GM18499 (cell line): ENCODE measurements around the gene CUX1.
"Not testable (repeated sequence)": the region's sequence is repeated elsewhere in the genome, so short reads cannot be mapped to it uniquely, and the experiment has no call there.

Experiments used
- ATAC-seq: cut with Tn5 transposase; IDR thresholded peaks from one replicate; pipeline ENCODE4 v1.9.1; 2021; ENCODE audit warnings: moderate number of reproducible peaks; ENCODE audit not compliant: insufficient read depth, unreplicated experiment

Gene CUX1

DNA sequence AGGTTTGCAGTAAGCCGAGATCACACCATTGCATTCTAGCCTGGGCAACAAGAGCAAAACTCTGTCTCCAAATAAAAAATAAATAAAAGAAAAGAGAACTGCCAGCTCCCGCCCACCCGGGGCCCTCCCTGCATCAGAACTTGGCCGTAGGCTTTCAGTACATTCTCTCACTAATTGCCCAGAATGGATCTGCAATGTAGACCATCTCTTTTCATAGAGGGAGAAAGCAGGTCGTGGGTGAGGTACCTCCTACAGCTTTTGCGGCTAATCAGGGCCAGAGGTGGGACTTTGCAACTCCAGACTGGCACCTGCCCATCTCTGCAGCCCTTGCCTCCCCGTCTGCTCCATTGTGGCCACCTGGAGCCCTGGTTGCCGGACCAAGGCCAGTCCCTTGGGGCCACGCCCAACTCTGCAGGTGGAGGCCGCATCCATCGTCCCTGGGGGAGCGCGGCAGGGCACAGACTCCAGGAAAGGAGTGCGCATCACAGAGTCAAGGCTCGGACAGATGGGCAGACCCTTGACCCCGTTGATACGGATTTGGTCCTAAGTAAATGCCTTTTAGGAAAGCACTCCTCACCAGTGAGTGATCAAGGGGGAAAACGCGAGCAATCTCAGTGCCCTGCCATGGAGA lies 290.2 kb downstream of the CUX1 start:
- no peak for ATAC-seq

DNA sequence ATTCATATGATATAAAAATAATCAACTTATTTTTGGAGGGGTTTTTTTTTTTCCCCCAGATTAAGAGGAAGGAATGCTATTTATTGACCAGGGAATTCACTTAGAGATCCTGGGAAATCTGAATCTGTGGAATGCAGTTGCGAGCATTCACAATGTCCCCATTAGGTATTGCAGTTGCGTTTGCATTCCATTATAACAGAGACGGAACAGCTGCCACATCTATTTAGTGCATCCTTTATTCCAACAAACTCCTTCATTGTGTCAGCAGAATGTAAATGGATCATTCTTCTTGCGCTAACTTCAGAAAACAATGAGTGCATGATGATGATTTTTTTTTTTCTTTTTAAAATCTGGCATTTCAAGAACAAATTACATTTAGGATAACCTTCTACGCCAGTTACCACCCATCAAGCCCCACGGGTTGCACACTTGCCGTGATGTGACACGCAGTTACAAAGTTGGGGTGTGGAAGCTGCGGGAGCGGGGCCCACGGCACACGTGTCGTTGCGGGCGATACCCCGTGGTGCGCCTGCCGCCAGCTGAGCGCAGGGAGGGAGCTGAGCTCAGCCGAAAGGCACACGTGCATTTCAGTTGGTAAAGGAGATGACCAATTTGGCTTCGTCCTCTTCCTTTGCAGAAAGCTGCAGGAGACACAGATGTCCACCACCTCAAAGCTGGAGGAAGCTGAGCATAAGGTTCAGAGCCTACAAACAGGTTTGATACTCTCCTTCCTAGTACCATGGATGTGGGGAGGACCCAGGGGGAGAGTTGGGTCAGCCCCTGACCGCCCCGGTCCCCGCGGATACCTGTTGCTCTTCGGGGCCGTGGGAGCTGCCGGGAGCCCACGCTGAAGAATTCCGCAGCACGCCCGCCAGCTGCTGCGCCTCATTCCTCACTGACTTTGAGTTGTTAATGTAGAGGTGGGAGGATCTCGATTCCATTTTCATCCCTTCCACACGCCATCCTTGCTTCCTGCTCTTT lies 293.9 kb downstream of the CUX1 start:
- ATAC-seq = no peak

DNA sequence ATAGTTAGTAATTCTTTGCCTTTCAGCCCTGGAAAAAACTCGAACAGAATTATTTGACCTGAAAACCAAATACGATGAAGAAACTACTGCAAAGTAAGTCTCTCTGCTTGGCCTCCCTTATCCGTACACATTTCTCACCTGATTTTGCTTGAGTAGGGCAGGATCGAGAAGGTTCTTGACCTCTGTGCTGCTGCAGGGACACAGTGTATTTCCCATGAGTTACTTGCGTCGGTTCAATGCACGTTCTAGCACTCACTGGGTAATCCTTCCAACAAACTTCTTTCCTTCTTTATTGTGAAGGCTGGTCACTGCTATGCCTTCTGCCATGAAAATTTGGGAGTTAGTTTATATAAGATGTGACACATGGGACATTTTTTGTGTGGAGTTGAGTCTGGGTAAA lies 297.8 kb downstream of the CUX1 start:
- ATAC-seq = no peak

DNA sequence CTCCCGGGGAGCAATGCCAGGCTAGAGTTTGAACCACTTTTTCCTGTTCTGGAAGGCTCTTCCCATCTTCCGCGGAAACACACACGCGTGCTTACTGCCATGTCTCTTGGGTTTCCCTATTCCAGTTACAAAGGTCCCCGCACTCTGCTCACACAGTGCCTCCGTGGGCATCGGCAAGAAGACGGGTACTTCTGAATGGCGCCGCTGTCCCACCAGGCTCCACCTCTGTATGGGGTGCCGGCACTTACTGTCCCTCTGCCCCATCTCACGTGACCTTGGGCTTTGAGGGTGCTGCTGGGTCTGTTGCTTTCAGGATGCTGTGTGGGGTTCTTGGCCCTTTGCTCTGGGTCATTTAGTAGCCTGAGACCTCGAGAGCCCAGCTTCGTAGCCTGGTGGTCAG lies 298.5 kb downstream of the CUX1 start:
- no peak for ATAC-seq

DNA sequence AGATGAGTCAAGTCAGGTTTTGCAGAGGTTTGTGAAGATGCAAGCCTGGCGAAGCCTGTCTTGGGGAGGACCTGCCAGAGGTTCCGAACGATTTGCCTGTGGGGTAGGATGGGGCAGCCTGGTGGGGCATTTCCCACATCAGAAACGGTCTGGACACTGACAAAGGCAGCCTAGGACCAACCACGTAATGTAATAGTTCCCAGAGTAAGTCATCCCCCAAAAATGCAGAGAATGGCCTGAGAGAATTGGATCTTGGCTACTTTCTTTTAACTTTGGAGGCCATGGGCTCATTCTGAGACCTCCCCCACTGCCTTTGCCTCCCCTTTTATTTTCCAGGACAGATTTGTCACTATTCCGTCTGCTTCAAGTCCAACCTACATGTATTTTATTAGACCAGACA lies 300.3 kb downstream of the CUX1 start:
- no peak for ATAC-seq

DNA sequence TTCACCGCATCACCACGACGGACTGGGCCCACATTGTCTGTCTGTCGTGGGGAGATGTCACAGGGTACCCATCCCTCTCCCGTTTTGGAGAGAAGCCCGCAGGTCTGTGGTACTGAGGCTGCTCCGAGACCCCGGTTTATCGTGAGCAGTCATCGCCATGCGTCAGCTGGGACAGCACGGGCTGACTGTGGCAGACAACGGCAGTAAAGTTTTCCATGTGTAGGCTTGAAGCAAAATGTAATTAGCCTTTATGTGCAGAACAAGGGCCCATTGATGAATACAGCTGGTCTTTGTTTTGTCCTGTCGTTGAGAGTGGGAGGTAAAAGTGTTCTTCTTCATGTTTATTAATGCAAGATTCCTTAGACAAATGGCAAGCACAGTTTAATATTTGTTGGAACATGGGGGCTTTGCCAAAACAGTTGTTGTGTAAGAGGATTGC lies 301.8 kb downstream of the CUX1 start:
- ATAC-seq = no peak

DNA sequence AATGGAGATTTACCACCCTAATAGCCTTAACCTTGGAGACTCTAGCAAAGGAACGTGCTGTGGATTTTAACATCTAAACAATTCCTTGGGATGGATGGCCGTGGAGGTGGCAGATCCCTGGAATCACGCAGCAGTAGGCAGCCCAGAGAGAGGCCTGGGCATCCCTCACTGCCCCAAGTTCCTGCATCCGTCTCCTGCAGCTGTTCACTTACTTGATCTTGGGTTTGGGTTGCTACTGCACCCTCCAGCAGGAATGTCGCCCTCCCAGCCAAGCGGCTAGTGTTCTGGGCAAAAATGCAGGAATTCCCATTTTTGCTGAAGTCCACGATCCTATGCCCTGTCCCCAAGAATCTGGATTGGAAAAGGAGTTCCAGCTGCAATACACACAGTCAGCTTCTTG lies 302.5 kb downstream of the CUX1 start:
- no peak for ATAC-seq

DNA sequence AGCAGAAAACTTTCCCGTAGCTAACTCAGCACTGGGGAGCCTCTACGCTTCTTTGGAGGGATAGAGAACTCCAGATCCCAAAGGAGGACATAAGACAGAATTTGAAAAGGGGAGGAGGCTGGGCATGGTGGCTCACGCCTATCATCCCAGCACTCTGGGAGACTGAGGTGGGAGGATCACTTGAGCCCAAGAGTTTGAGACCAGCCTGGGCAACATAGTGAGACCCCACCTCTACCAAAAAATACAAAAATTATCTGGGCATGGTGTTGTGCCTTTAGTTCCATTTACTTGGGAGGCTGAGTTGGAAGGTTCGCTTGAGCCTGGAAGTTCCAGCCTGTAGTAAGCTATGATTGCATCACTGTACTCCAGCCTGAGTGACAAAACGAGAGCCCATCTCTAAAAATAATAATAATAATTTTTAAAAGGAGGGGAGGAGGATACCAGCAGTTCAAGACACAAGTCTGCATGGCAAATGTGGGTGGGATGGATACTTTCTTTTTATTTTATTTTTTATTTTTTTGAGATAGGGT lies 303.3 kb downstream of the CUX1 start:
- no peak for ATAC-seq

DNA sequence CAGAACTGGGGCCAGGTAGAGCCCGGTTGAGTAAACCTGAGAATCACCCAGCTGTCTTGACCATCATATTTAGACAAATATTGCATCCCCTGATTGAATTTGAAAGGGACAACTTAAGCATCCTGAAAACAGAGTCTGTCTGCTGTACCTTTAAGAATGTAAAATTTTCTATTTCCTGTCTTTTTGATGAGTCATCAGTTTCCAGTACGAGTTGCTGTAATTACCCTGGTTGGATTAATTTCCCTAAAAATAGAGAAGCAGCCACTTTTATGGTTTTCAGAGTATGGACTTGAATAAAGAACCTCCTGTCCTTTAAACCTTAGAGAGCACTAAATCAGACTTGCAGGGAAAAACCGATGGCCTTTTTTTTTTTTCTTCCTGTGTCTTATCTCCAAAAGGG lies 304.6 kb downstream of the CUX1 start:
- no peak for ATAC-seq

DNA sequence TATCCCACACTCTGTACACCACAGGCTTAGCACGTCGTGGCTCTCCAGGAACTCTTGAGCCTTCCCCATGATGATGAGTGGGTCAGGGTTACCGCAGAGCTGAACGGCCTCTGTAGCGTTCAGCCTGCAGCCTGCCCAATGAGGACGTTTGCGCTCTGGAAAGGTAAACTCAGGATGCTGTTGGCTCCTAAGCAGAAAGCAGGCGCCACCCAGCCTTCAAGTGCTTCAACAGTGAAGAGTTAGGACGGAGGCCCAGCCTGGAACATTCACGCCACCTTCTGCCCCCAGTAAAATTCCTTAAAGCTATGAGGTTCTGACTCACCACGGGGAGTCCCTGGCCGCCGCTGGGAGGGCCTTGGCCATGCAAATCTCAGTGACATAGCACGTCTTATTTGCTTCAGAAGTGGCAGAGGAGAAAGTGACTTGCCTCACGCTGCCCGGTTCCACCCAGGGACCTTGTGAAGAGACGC lies 307.7 kb downstream of the CUX1 start:
- ATAC-seq = no peak

DNA sequence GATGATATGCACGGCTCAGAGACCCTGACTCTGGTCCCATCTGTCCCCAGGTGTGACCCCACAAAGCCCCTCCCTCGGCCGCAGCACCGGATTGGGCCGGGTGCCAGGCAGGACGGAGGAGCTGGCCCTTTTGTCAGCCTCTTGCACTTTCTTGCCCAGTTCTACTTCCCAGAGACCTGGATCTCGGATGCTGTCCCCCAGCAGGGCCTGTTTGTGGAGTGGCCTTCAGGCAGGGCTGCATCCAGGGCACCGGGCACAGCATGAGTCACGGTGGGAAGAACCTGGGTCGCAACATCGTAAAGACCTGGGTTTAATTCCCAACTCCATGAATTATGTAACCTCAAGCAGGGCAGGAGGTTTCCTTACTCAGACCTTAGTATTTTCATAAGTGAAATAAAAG lies 310.9 kb downstream of the CUX1 start:
- ATAC-seq = no peak

DNA sequence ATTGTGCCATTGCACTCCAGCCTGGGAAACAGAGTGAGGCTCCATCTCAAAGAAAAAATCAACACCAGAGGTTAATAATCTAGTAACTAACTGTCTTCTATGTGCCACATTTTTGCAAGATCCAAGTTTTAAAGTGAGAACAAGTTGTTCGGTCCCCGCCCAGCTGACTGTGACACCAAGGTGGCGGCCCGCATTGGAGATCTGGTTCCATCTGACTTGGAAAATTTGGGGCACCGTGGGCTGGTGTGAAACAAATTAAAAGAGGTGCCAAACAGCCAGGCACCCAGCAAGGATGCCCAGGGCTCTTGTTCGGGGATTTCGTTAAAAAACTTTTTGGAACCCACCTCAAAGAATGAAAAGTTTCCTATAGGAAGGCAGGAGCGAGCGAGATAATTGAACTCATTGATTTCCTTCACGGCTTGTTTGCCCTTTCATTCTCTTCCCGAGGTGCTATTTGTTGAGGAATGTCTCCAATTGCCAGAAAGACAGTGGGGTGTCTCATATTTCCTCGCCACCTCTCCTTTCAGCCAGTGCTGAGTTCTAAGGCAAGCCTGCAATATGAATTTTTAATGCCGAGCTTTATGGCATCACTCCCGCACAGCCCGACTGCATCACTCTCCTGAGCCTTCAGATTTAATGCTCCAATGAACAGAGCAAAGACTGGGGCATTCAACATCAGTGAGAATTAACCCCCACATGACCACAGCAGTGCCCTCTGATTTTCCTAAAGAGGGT lies 312.4 kb downstream of the CUX1 start:
- no peak for ATAC-seq

DNA sequence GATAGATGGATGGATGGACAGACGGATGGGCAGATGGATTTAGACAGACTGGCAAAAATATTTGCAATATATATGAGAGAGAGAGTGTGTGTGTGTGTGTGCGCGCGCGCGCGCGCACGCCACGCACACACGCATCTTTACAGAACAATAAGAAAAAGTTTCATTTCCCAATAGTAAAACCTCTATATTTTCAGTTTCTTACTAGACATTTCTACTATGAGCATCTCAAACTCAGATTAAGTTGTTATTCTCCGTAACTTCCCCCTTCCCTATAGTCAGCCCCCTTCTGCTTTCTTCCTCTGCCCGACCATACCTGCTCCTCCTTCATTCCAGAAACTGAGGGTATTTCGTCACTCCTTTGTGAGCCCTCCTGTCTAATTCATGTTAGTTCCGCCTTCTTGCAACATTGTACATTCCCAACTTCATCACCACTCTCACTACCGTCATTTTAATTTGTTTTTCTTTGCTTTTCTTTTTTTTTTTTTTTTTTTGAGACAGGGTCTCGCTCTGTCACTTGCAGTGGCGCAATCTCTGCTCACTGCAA lies 314.9 kb downstream of the CUX1 start:
- no peak for ATAC-seq

DNA sequence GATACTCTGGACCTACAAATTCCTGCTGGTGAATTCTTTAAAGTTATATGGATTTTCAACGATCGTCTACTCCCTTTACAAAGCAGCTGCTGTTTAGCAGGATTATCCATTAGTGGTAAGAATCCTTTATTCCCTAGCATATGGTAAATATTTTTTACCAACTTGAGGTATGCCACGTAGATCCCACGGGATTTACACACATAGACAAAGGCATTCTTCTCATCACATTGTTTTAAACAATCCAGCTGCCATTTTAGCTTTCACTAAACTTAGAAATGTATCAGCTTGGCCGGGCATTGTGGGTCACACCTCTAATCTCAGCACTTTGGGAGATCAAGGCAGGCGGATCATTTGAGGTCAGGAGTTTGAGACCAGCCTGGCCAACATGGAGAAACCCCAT lies 321.2 kb downstream of the CUX1 start:
- ATAC-seq = no peak

DNA sequence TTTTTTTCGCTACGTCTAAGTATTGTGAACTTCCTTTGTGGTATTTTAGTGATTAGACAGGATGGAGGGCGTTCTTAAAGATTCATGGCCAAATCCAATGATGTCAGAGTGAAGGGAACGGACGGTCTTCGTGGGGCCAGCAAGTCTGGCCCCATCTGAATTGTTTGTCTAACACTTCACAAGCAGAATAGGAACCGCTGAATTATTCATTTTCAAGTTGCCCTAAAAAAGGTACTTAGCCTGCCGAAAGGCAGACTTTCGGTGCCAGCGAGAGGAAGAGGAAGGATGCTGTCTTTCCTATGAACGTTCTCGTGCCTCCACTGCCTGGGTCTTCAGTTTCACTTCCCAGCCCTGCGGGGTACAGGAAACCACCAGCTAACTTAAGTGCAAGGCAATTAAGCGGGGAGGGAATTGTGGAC lies 323.5 kb downstream of the CUX1 start:
- ATAC-seq = no peak

DNA sequence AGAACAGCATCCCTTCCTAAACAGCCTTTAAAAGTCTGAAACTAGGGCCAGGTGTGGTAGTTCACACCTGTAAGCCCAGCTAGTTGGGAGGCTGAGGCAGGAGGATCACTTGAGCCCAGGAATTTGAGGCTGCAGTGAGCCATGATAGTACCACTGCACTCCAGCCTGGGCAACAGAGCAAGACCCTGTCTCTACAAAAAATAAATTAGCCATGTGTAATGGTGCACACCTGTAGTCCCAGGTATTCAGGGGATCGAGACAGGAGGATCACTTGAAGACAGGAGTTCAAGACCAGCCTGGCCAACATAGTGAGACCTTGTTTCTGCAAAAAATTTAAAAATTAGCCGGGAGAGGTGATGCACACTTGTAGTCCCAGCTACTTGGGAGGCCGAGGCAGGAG lies 325.0 kb downstream of the CUX1 start:
- not testable (repeated sequence) for ATAC-seq

DNA sequence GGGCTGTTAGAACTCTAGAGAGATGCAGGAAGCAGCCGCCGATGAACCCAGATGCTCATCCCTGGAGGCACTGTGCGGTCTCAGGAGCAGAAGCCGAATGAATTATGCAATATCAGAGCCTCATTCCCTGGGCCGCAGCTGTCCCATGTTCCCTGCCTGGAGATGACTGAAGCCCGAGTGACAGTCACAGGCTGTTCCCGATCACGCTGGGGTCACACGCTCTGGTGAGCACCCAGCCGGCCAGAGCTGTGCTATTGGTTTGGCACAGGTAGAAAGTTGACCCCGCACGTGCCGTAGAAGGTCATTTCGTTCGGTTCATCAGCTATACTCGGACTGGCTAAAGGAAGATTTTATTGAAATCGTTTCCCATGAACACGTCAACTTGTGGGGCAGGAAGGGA lies 328.7 kb downstream of the CUX1 start:
- ATAC-seq = no peak

DNA sequence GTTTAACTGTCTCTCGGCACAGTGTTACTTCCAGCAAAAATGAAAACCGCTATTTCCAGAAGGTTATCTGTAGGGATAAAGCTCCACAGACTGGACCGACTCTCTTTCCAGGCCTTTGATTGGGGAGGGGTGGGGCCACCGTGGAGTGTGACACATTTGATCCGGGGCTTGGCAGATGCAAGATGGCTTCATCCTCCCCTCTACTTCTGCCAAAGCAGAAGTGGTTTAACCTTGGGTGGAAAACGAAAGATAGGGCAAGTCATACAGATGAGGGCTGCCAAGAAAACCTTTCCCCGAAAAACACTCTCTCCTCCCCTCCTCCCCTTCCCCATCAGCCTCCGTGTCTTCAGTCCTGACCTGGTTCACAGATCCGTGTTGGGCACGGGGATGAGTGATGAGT lies 329.6 kb downstream of the CUX1 start:
- no peak for ATAC-seq

DNA sequence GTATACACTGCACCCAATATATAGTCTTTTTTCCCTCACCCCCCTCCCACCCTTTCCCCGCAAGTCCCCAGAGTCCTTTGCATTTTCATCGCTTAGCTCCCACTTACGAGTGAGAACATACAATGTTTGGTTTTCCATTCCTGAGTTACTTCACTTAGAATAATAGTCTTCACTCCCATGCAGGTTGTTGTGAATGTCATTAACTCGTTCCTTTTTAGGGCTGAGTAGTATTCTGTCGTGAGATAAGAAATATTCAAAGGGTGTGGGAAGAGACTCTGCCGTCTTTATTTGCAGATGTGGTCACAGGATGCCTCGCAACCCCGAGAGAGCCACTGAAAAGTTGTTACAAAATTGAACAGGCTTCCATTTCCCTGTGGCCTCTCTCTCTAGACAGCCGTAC lies 331.4 kb downstream of the CUX1 start:
- no peak for ATAC-seq

DNA sequence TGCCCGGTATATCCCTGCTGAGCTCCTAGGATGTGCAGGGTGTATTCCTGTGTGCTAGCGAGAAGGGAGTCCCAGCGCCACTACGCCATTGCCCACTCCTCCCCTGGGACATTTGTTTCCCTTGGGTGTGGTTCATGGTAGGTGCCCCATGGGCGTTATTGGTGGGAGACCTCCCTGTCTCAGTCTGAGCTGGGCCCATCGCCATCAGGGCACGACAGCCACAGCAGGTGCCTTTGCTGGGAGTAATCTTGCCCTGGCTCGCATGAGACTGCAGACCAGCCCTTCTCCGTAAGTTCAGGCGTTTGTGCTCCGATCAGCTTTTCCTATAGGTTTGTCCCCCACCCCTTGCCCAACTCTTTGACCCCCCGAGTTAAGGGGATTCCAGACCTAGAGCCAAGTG lies 332.0 kb downstream of the CUX1 start:
- no peak for ATAC-seq
